ENCODE results near the gene GSTO1.

GSTO1 gene

DNA sequence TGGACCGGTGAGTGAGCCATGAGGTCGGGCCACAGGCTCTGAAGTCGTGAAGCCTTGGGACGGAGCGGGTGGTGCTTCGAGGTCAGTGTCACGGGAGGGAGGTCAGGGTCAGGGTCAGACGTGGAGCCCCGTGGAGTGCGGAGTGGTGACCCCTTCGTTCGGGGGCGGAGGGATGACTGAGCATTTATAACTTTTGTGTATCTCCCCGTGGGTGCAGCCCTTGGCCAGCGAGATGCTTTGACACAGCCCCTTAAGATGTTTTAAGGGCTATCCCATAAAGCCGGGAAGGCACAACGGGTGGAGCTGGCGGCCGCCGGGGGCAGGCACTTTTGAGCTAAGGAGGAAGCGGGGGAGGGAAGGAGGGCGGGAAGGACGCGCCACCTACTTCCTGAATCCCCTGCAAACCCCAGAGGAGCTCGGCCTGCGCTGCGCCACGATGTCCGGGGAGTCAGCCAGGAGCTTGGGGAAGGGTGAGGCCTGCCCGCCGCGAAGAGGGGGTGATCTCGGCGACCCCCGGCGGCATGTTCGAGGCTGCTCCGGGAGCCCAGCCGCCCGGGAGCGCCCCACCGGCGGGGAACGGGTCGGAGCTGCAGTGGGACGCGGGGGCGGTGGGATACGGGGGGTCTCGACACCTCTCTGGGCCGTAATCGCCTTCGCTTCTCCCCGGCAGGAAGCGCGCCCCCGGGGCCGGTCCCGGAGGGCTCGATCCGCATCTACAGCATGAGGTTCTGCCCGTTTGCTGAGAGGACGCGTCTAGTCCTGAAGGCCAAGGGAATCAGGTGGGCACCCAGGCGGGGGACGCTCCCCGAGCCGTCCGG, at the start of gene GSTO1:
Gene GSTO1 (plus strand): TSS at position 400 of the 818 bp plus-strand sequence. CDS start 37 bp downstream, at position 437.
- Histone ChIP-seq H3K4me3 (peak within 1 kb of the TSS; percentile 90 to 92), H3K27me3 (no peaks in the 10 kb centered on the region), H3K27ac (peak within 1 kb of the TSS; percentile 97), H3K9me3 (no peaks in the 10 kb centered on the region), H3K36me3 (peaks cover 7 to 22% (median 21%) of the 10 kb centered on the region in 3 donors), H3K4me1 (peaks cover 0 to 29% (median 14%) of the 10 kb centered on the region in 4 donors)
- peak; percentile 87 to 93 for DNase-seq
- peak in 1 of 2 experiments; percentile 4 for TF ChIP-seq CTCF (IDR thresholded peaks at IDR 0.05)
- intact Hi-C loops (cut with DNase I; ENCODE audit: low total_unique reads) = no loop called here

GRCh38 chr10:104208730-104209129, 46.0 kb upstream of the GSTO1 start:
- no peaks in the 10 kb centered on the region for H3K9me3 ChIP-seq
- intact Hi-C loops (cut with DNase I; ENCODE audit: low total_unique reads) = loop anchor here (5.0 to 10.0 kb wide), 3 partner anchors 161 to 314 kb away; no protein-coding TSS in a partner anchor
- no peak for DNase-seq
- no peaks in the 10 kb centered on the region for H3K36me3 ChIP-seq
- H3K4me3 ChIP-seq = no peak overlapping the region
- no peak for TF ChIP-seq CTCF (IDR thresholded peaks at IDR 0.05)
- H3K27ac ChIP-seq = no peak overlapping the region
- no peaks in the 10 kb centered on the region for H3K4me1 ChIP-seq
- H3K27me3 ChIP-seq = peaks cover 0 to 12% of the 10 kb centered on the region in 2 donors

DNA sequence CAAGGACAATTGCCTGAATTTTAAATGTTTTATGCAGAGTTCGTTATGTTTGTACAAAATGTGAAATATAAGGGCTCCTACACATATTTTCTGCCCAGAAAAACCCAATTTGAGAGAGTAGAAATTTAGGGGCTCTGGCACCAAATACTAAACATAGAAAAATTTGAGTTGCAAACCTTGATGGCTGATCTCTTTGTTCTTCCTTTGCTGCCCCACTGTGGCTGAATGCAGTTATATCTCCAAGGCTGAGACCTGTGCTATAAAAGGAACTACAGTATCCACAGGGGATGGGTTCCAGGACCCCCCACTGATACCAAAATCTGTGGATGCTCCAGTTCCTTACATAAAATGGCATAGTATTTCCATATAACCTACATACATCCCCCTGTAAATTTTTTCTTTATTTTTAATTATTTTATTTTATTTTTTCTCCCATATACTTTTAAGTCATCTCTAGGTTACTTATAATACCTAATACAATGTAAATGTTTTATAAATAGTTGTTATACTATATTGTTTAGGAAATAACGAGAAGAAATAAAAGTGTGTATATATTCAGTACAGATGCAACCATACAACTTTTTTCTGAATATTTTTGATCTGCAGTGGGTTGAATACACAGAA, 45.0 kb upstream of the GSTO1 start:
- H3K9me3 ChIP-seq = no peaks in the 10 kb centered on the region

DNA sequence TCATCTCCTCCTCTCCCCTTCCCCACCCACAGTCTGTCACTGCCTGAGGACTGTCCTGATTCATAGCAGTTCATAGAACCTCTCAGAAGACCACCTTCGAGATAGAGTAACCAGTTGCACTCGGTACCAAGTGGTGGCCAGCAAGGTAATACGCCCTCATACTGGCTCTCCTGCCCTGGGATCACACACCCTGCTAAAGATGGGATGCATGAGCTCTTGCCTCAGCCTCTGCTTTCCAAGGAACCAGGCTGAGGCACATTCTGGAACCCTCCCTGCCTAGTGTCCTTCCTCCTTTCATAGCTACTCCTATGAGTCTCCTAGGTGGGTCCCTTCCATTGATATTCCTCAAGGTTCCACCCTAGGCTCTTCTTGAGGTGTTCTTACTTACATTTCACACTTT, 38.1 kb upstream of the GSTO1 start:
- H3K4me1 ChIP-seq = no peaks in the 10 kb centered on the region
- DNase-seq = no peak
- intact Hi-C loops (cut with DNase I; ENCODE audit: low total_unique reads) = no loop called here

More for the DNA sequence above, 45.0 kb upstream of the GSTO1 start:
- peak in 1 of 2 donors; percentile 21 for DNase-seq
- no peak overlapping the region for H3K4me3 ChIP-seq
- H3K36me3 ChIP-seq = no peaks in the 10 kb centered on the region
- peaks cover 0 to 12% of the 10 kb centered on the region in 2 donors for H3K27me3 ChIP-seq
- TF ChIP-seq CTCF (IDR thresholded peaks at IDR 0.05) = peak; percentile 42 to 48
- intact Hi-C loops (cut with DNase I; ENCODE audit: low total_unique reads) = loop anchor here (5.0 to 10.0 kb wide), 3 partner anchors 162 to 315 kb away; no protein-coding TSS in a partner anchor
- H3K4me1 ChIP-seq = no peaks in the 10 kb centered on the region
- H3K27ac ChIP-seq = no peak overlapping the region

GRCh38 chr10:104218751-104219150, 35.9 kb upstream of the GSTO1 start:
- H3K9me3 ChIP-seq = no peaks in the 10 kb centered on the region
- no peak overlapping the region for H3K27ac ChIP-seq
- no peak for TF ChIP-seq CTCF (IDR thresholded peaks at IDR 0.05)
- no peak overlapping the region for H3K4me3 ChIP-seq
- intact Hi-C loops (cut with DNase I; ENCODE audit: low total_unique reads) = no loop called here
- no peak for DNase-seq
- no peaks in the 10 kb centered on the region for H3K4me1 ChIP-seq
- H3K36me3 ChIP-seq = no peaks in the 10 kb centered on the region
- H3K27me3 ChIP-seq = peaks cover 0 to 7% of the 10 kb centered on the region in 2 donors

More for the DNA sequence above, 38.1 kb upstream of the GSTO1 start:
- Histone ChIP-seq H3K9me3 (no peaks in the 10 kb centered on the region), H3K27ac (no peak overlapping the region), H3K36me3 (no peaks in the 10 kb centered on the region), H3K27me3 (peaks cover 0 to 6% of the 10 kb centered on the region in 2 donors), H3K4me3 (no peak overlapping the region)
- TF ChIP-seq CTCF (IDR thresholded peaks at IDR 0.05) = no peak
